Stimulated activated CD4-positive, alpha-beta T cell treated with anti-CD3 and anti-CD28 coated beads, Interleukin-15, amount 100 ng/mL, for 48 hours (primary cell): Measurements from ENCODE around the gene CENPH.
"Not testable (repeated sequence)": the region's sequence is repeated elsewhere in the genome, so short reads cannot be mapped to it uniquely, and the experiment has no call there.

Source experiments
- DNase-seq, 2 donors: peaks; one replicate each; pipeline ENCODE4 v3.0.0-alpha.2; 2020; ENCODE audit warnings: low read depth in 2 of 2

The CENPH gene, protein sequence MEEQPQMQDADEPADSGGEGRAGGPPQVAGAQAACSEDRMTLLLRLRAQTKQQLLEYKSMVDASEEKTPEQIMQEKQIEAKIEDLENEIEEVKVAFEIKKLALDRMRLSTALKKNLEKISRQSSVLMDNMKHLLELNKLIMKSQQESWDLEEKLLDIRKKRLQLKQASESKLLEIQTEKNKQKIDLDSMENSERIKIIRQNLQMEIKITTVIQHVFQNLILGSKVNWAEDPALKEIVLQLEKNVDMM

GRCh38 chr5:69189162-69190086 is at the start of gene CENPH:
Gene CENPH, plus strand, starts transcription at chr5:69189583. Its CDS starts 52 bp downstream, at chr5:69189635.
- DNase-seq: peak; percentile 85 to 90

- not testable (repeated sequence) for DNase-seq
Measured at GRCh38 chr5:69140239-69140638, 49.1 kb upstream of the CENPH start.

DNA sequence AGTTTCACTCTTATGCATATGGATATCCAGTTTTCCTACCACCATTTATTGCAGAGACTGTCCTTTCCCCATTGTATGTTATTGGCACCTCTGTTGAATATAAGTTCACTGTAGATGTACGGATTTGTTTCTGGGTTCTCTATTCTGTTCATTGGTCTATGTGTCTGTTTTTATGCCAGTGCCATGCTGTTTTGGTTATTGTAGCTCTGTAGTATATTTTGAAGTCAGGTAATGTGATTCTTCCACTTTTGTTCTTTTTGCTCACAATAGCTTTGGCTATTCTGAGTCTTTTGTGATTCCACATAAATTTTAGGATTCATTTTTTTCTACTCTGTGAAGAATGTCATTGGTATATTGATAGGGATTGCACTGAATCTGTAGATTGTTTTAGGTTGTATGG is 48.6 kb upstream of the CENPH start:
- no peak for DNase-seq

- DNase-seq: not testable (repeated sequence)
Measured at GRCh38 chr5:69148576-69148975, 40.8 kb upstream of the CENPH start.

- DNase-seq: no peak
Measured at GRCh38 chr5:69148981-69149675, 40.3 kb upstream of the CENPH start.

DNA sequence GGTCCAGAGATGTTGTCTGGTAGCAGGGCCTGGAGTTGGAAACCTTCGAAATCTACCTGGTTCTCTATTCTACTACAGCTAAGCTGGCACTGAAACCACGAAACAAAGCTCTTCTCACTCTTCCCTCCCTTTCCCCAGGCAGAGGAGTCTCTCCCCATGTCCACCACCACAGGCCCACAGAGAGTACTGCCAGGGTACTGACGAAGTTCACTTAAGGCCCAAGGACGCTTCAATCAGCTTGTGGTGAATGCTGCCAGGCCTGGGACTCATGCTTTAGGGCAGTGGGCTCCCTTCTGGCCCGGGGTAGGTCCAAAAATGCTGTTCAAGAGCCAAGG is 39.7 kb upstream of the CENPH start:
- no peak for DNase-seq

DNA sequence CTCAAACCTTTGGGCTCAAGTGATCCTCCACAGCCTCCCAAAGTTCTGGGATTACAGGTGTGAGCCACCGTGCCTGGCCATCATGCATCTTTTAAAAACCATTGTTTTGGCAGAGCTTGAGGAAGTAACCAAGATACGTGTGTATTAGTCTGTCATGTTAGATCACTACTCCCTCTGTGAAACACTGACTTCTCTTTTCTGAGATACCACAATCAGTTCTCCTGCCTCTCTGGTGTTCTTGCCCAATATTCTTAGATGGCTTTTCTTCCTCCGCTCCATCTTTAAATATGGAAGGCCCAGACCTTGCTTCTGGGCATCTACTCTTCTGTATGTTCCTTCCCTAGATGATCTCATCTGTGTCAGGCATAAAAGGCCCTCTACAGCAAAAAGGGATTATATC is 36.7 kb upstream of the CENPH start:
- DNase-seq: no peak

- DNase-seq: no peak
Measured at GRCh38 chr5:69156456-69156855, 32.9 kb upstream of the CENPH start.

DNA sequence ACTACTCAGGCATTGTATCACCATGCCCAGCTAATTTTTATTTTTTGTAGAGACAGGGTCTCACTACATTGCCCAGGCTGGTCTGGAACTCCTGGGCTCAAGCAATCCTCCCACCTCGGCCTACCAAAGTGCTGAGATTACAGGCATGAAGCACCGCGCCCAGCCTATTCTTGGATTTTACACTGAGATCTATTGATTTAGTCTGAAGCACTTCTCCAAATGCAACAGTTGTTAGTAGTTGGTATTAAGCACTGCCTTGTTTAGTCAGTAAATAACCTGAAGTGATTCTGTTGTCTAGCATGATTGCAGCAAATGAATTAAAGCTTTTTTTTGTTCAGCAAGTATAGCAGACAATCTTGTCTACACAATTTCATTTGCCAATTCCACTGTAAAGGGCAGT is 31.3 kb upstream of the CENPH start:
- no peak for DNase-seq

- DNase-seq: no peak
Measured at GRCh38 chr5:69160651-69161050, 28.7 kb upstream of the CENPH start.

GRCh38 chr5:69166686-69167492 is 22.5 kb upstream of the CENPH start, which contains the start of gene CCNB1:
Gene CCNB1, plus strand, starts transcription at chr5:69167150. Its CDS starts 113 bp downstream, at chr5:69167263.
- DNase-seq: peak; percentile 94 to 98

DNA sequence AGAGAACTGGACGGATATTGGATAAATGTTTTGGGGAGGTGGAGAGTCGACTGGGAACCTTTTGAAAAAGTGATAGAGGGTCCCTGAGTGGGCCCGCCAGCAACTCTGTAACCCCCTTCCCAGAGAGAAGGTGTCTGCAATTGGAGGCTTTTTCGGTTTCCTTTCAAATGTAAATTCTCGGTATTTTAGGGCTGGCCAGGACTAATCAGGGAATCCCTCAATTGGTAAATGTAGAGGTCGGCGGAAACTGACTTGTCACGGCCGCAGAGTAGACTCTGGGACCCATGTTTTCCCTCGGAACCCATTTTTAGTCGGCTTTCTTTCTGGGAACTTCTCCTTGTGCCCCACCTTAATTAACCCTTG is 21.9 kb upstream of the CENPH start:
- DNase-seq: no peak

GRCh38 chr5:69167929-69168328 is 21.5 kb upstream of the CENPH start:
- DNase-seq: no peak

GRCh38 chr5:69170495-69170894 is 18.9 kb upstream of the CENPH start:
- no peak for DNase-seq

GRCh38 chr5:69170969-69171368 is 18.4 kb upstream of the CENPH start:
- no peak for DNase-seq

DNA sequence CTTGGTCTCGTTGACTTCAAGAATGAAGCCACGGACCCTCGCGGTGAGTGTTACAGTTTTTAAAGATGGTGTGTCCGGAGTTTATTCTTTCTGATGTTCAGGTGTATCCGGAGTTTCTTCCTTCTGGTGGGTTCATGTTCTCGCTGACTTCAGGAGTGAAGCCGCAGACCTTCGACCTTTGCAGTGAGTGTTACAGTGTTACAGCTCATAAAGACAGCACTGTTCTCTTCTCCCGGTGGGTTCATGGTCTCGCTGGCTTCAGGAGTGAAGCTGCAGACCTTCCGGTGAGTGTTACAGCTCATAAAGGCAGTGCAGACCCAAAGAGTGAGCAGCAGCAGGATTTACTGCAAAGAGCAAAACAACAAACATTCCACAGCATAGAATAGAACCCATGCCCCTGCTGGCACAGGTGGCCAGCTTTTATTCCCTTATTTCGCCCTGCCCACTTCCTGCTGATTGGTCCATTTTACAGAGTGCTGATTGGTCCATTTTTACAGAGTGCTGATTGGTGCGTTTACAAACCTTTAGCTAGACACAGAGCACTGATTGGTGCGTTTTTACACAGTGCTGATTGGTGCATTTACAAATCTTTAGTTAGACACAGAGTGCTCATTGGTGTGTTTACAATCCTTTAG is 7.6 kb upstream of the CENPH start:
- not testable (repeated sequence) for DNase-seq

DNA sequence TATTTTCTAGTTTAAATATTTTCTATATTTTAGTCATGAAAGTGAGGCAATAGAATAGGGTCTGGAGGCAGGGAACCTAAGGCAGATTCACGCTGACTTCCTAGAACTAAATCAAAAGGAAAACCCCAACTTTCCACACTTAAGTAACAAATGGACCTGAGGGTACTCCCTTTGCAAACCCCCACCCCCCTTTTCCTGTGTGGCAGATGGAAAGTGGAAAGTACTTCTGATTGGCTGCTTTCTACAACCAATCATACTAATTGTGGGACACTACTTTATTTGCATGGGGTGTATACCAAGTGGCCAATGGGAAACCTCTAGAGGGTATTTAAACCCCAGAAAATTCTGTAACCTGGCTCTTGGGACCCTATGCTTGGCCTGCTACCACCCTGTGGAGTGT is 4.8 kb upstream of the CENPH start:
- no peak for DNase-seq

GRCh38 chr5:69187342-69187741 is 2.0 kb upstream of the CENPH start:
- DNase-seq: no peak

- no peak for DNase-seq
Measured at GRCh38 chr5:69188811-69189161, 597 bp upstream of the CENPH start.

DNA sequence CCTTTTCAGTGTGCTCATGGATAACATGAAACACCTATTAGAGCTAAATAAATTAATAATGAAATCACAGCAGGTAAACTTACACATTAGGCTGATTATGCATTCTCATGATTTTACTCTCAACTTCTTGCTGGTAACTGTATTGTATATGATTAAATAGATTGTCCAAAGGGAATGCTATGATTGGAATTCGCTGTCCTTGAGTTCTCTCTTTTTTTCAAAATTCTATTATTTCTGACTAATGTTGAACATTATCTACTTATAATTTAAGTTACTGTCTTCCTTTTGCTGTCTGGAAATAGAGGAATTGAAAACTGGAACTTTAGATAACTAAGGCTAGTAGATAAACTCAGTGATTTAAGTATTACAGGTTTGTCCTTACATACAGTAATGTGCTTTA is 13.1 kb downstream of the CENPH start:
- no peak for DNase-seq

GRCh38 chr5:69206528-69207190 is 17.3 kb downstream of the CENPH start:
- no peak for DNase-seq
